H9 (cell line): Measurements from ENCODE around the gene PHF8. TPM values are rescaled to one million over a fixed set of nuclear protein-coding genes. Genes with fewer than 3 reads are reported as not detected.

ENCODE experiments used
- DNase-seq: peaks from one replicate; pipeline ENCODE4 v3.0.0-alpha.2; 2017
- H2AFZ ChIP-seq: one replicate; pipeline ENCODE4 v1.6.1; 2013; ENCODE audit warnings: mild to moderate bottlenecking, low read length, control low read depth, moderate library complexity
- H2AK5ac ChIP-seq: 2 replicates; pipeline ENCODE4 v1.6.1; 2013; ENCODE audit warnings: low read length, control low read depth, mixed read lengths; ENCODE audit not compliant: insufficient read length
- H2BK120ac ChIP-seq: one replicate; pipeline ENCODE4 v1.6.1; 2013; ENCODE audit warnings: low read depth, mild to moderate bottlenecking, low read length, control low read depth, inconsistent platforms; ENCODE audit not compliant: poor library complexity, severe bottlenecking
- H2BK12ac ChIP-seq: 2 replicates; pipeline ENCODE4 v1.6.1; 2013; ENCODE audit warnings: low read length, control low read depth, mixed read lengths, low read depth; ENCODE audit not compliant: insufficient read length
- H2BK15ac ChIP-seq: 2 replicates; pipeline ENCODE4 v1.6.1; 2013; ENCODE audit warnings: low read depth, low read length, control low read depth
- H2BK20ac ChIP-seq: one replicate; pipeline ENCODE4 v1.6.1; 2013; ENCODE audit warnings: low read depth, mild to moderate bottlenecking, low read length, control low read depth, inconsistent platforms; ENCODE audit not compliant: poor library complexity, severe bottlenecking
- H2BK5ac ChIP-seq: 2 replicates; pipeline ENCODE4 v1.6.1; 2013; ENCODE audit warnings: low read length, control low read depth, mixed read lengths; ENCODE audit not compliant: insufficient read length
- H3K14ac ChIP-seq: 2 replicates; pipeline ENCODE4 v1.6.1; 2013; ENCODE audit warnings: low read length, control low read depth; ENCODE audit not compliant: insufficient read depth
- H3K18ac ChIP-seq: 2 replicates; pipeline ENCODE4 v1.6.1; 2013; ENCODE audit warnings: low read depth, mild to moderate bottlenecking, mixed read lengths, low read length, control low read depth; ENCODE audit not compliant: insufficient read length
- H3K23ac ChIP-seq: 2 replicates; pipeline ENCODE4 v1.6.1; 2013; ENCODE audit warnings: low read length, control low read depth, mixed read lengths, low read depth; ENCODE audit not compliant: insufficient read length
- H3K23me2 ChIP-seq: 2 replicates; pipeline ENCODE4 v1.6.1; 2013; ENCODE audit warnings: low read depth, mild to moderate bottlenecking, mixed read lengths, low read length, control low read depth; ENCODE audit not compliant: insufficient read length, poor library complexity, severe bottlenecking
- H3K27ac ChIP-seq: 2 replicates; pipeline ENCODE4 v1.5.1; 2013; ENCODE audit warnings: low read length, control low read depth, mixed read lengths, low read depth; ENCODE audit not compliant: insufficient read length
- H3K27me3 ChIP-seq: 2 replicates; pipeline ENCODE4 v1.6.1; 2013; ENCODE audit warnings: low read length, control low read depth, inconsistent platforms; ENCODE audit not compliant: insufficient read depth
- H3K4ac ChIP-seq: 2 replicates; pipeline ENCODE4 v1.6.1; 2013; ENCODE audit warnings: low read depth, mild to moderate bottlenecking, control low read depth, inconsistent platforms, low read length, moderate library complexity
- H3K4me1 ChIP-seq: 2 replicates; pipeline ENCODE4 v1.6.1; 2013; ENCODE audit warnings: low read length, control low read depth, inconsistent platforms; ENCODE audit not compliant: insufficient read depth
- H3K4me2 ChIP-seq: 2 replicates; pipeline ENCODE4 v1.6.1; 2013; ENCODE audit warnings: low read length, control low read depth, mixed read lengths; ENCODE audit not compliant: insufficient read length, insufficient read depth
- H3K56ac ChIP-seq: 2 replicates; pipeline ENCODE4 v1.6.1; 2013; ENCODE audit warnings: low read depth, mild to moderate bottlenecking, mixed read lengths, low read length, control low read depth; ENCODE audit not compliant: insufficient read length
- H3K79me1 ChIP-seq: 2 replicates; pipeline ENCODE4 v1.6.1; 2013; ENCODE audit warnings: low read depth, mild to moderate bottlenecking, moderate library complexity, low read length, control low read depth, inconsistent platforms; ENCODE audit not compliant: insufficient read depth, poor library complexity, severe bottlenecking
- H3K79me2 ChIP-seq: 2 replicates; pipeline ENCODE4 v1.6.1; 2013; ENCODE audit warnings: low read length, control low read depth, inconsistent platforms; ENCODE audit not compliant: insufficient read depth
- H3K9ac ChIP-seq: 2 replicates; pipeline ENCODE4 v1.6.1; 2013; ENCODE audit warnings: low read length, control low read depth, mixed read lengths; ENCODE audit not compliant: insufficient read length; ENCODE audit errors: extremely low read depth
- H3K9me3 ChIP-seq: one replicate; pipeline ENCODE4 v1.6.1; 2013; ENCODE audit warnings: low read depth, low read length, inconsistent platforms; ENCODE audit not compliant: control insufficient read depth
- H3T11ph ChIP-seq: one replicate; pipeline ENCODE4 v1.6.1; 2013; ENCODE audit warnings: mild to moderate bottlenecking, low read length, control low read depth, inconsistent platforms
- H4K20me1 ChIP-seq: one replicate; pipeline ENCODE4 v1.6.1; 2013; ENCODE audit not compliant: control insufficient read depth, insufficient read length, insufficient read depth
- H4K5ac ChIP-seq: 2 replicates; pipeline ENCODE4 v1.6.1; 2013; ENCODE audit warnings: low read depth, mild to moderate bottlenecking, mixed read lengths, low read length, control low read depth; ENCODE audit not compliant: insufficient read length
- H4K8ac ChIP-seq: replicated peaks from 2 replicates; pipeline ENCODE4 v1.6.1; 2013; ENCODE audit warnings: low read length, control low read depth, mixed read lengths, low read depth; ENCODE audit not compliant: insufficient read length
- H4K91ac ChIP-seq: 2 replicates; pipeline ENCODE4 v1.6.1; 2013; ENCODE audit warnings: low read depth, mild to moderate bottlenecking, moderate library complexity, mixed read lengths, low read length, control low read depth; ENCODE audit not compliant: insufficient read length
- H3K27ac Mint-ChIP-seq, 3 experiments: 2 replicates in 2 of 3; 3 replicates in 1 of 3; pipeline ENCODE4 v1.8.0; 2020 to 2021; ENCODE audit warnings: mixed read lengths in 3 of 3, mild to moderate bottlenecking in 1 of 3, moderate library complexity in 1 of 3
- H3K27me3 Mint-ChIP-seq: 2 replicates; pipeline ENCODE4 v1.8.0; 2021; ENCODE audit warnings: low read depth, mild to moderate bottlenecking, moderate library complexity, mixed read lengths
- H3K36me3 Mint-ChIP-seq, 3 experiments: 2 replicates in 2 of 3; 3 replicates in 1 of 3; pipeline ENCODE4 v1.8.0; 2020 to 2021; ENCODE audit warnings: low read depth in 3 of 3, mixed read lengths in 3 of 3; ENCODE audit not compliant: insufficient read depth in 1 of 3
- H3K4me1 Mint-ChIP-seq, 2 experiments: 2 replicates each; pipeline ENCODE4 v1.8.0; 2020; ENCODE audit warnings: mixed read lengths in 2 of 2
- H3K4me3 Mint-ChIP-seq, 2 experiments: 2 replicates in 1 of 2; 3 replicates in 1 of 2; pipeline ENCODE4 v1.8.0; 2020 to 2021; ENCODE audit warnings: mild to moderate bottlenecking in 2 of 2, mixed read lengths in 2 of 2, moderate library complexity in 1 of 2
- H3K9me3 Mint-ChIP-seq, 2 experiments: 2 replicates in 1 of 2; 3 replicates in 1 of 2; pipeline ENCODE4 v1.8.0; 2020; ENCODE audit warnings: mild to moderate bottlenecking in 2 of 2, mixed read lengths in 2 of 2, moderate library complexity in 1 of 2
- CTCF ChIP-seq: fragments of 200-600 bp; sonication (generic); conservative IDR thresholded peaks from 3 replicates; pipeline ENCODE4 v1.8.0; 2021; ENCODE audit warnings: antibody characterized with exemption, mild to moderate bottlenecking
- WGBS: extraction: QIAGEN DNeasy Blood & Tissue Kit; methylation state at CpG from one replicate; pipeline ENCODE4 v1.1.7; 2013; ENCODE audit warnings: missing lambda C conversion rate, low lambda C conversion rate, mixed read lengths; ENCODE audit not compliant: insufficient read length; ENCODE audit errors: extremely low coverage; 5-methylcytosine and 5-hydroxymethylcytosine counted together
- total RNA-seq: library from RNA; stranded (reverse); gene quantifications from 2 replicates; pipeline ENCODE4 v1.2.1, GENCODE V29; 2021

The PHF8 gene
- total RNA-seq, 1 experiment from 2014 or later: 38.9 TPM

GRCh38 chrX:54043056-54043455 lies 1.2 kb downstream of the PHF8 start:
- no peak overlapping the region for H2BK12ac ChIP-seq
- no peak overlapping the region for H4K5ac ChIP-seq
- no peak overlapping the region for H3K27ac ChIP-seq
- no peaks in the 10 kb centered on the region for H4K20me1 ChIP-seq
- no peak overlapping the region for H3K23ac ChIP-seq
- no peak for DNase-seq
- H3K27me3 Mint-ChIP-seq: peaks cover 2% of the 10 kb centered on the region; the same call in 1 of the 2 replicates
- no peak overlapping the region for H2BK120ac ChIP-seq
- no peaks in the 10 kb centered on the region for H3K79me1 ChIP-seq
- peaks cover 12 to 23% of the 10 kb centered on the region in 2 experiments for H3K4me1 Mint-ChIP-seq
- peaks cover 3% of the 10 kb centered on the region; the same call in 1 of the 2 replicates for H3K4me1 ChIP-seq
- no peak overlapping the region for H2AK5ac ChIP-seq
- H3K4me3 Mint-ChIP-seq: peak overlapping the region; percentile 92 to 97
- H3K79me2 ChIP-seq: no peaks in the 10 kb centered on the region
- no peak overlapping the region for H2BK20ac ChIP-seq
- peaks cover 60 to 69% of the 10 kb centered on the region in 2 experiments for H3K9me3 Mint-ChIP-seq
- peak overlapping the region; percentile 74 to 99 (median 85); a peak in 5 of 7 replicates for H3K27ac Mint-ChIP-seq
- H3K9me3 ChIP-seq: peaks cover 29% of the 10 kb centered on the region
- H3K27me3 ChIP-seq: no peaks in the 10 kb centered on the region
- peak overlapping the region; percentile 89 for H3K4me2 ChIP-seq
- no peak overlapping the region for H2BK15ac ChIP-seq
- H2AFZ ChIP-seq: no peak overlapping the region
- H3K9ac ChIP-seq: no peak overlapping the region
- H3K36me3 Mint-ChIP-seq: peaks cover 23 to 30% (median 28%) of the 10 kb centered on the region in 3 experiments
- no peak overlapping the region for H4K91ac ChIP-seq
- no peak overlapping the region for H3K18ac ChIP-seq
- peaks cover 7% of the 10 kb centered on the region for H3K23me2 ChIP-seq
- TF ChIP-seq CTCF: no peak
- no peak overlapping the region for H4K8ac ChIP-seq
- WGBS: no CpG with 5 or more reads among the region's 11 CpGs
- H3T11ph ChIP-seq: no peak overlapping the region
- H3K14ac ChIP-seq: no peak overlapping the region
- no peak overlapping the region for H2BK5ac ChIP-seq
- no peak overlapping the region for H3K4ac ChIP-seq
- H3K56ac ChIP-seq: no peak overlapping the region
